ENCODE data around the gene FHIT.

- no peak for TF ChIP-seq CTCF (IDR thresholded peaks at IDR 0.05; ENCODE audit: low read depth, low read length)
- no peak for TF ChIP-seq EZH2phosphoT487 (IDR thresholded peaks at IDR 0.05; ENCODE audit: low read depth)
These were observed 17.4 kb upstream of the FHIT start for GRCh38 chr3:61268644-61269043.
